Endothelial cell of umbilical vein (primary cell): ENCODE data around the gene USP30. TPM values are rescaled to one million over a fixed set of nuclear protein-coding genes. Genes with fewer than 3 reads are reported as not detected.
"Not testable (repeated sequence)": the region's sequence is repeated elsewhere in the genome, so short reads cannot be mapped to it uniquely, and the experiment has no call there.

Experiments
- BruUV-seq: library from RNA; stranded (reverse); fragments of 400-500 nt; replicated peaks from 2 replicates; lab custom pipeline; 2021; lab: Mats Ljungman, UMichigan
- CTCF ChIA-PET: fragments of 300-600, 350-600 bp; sonication (Branson Sonifier 250); formaldehyde crosslinking; loops from one replicate; lab custom pipeline; 2021; ENCODE audit warnings: antibody characterized with exemption, inconsistent platforms; lab: Charles Lee
- POLR2A ChIA-PET: fragments of 300-600, 350-600 bp; sonication (Branson Sonifier 250); formaldehyde crosslinking; loops from one replicate; lab custom pipeline; 2021; ENCODE audit warnings: antibody characterized with exemption, inconsistent platforms; lab: Charles Lee
- DNase-seq: peaks from one replicate; pipeline ENCODE4 v3.0.0-alpha.2; 2011; ENCODE audit warnings: low read depth, low spot score
- FAIRE-seq: peaks from 2 replicates; lab custom pipeline; 2011; peaks lifted over from hg19 to GRCh38; lab: Jason Lieb, UNC
- H2AFZ ChIP-seq: 2 replicates; pipeline ENCODE4 v1.6.0; 2012; ENCODE audit warnings: low read depth, low read length, control low read depth, inconsistent platforms
- H3K27ac ChIP-seq: 2 replicates; pipeline ENCODE4 v1.5.1; 2011; ENCODE audit warnings: low read depth, mild to moderate bottlenecking, control low read depth, low read length, moderate library complexity; ENCODE audit not compliant: insufficient read depth
- H3K27me3 ChIP-seq, 2 experiments: 2 replicates each; pipeline versions ENCODE4 v1.6.0 to v1.6.1; 2011; ENCODE audit warnings: low read length in 2 of 2, mixed read lengths in 1 of 2; ENCODE audit not compliant: control insufficient read depth in 2 of 2, insufficient read depth in 2 of 2
- H3K36me3 ChIP-seq, 2 experiments: 2 replicates in 1 of 2; 3 replicates in 1 of 2; pipeline ENCODE4 v1.5.1; 2011; ENCODE audit warnings: low read length in 2 of 2, mild to moderate bottlenecking in 1 of 2, moderate library complexity in 1 of 2; ENCODE audit not compliant: control insufficient read depth in 2 of 2, insufficient read depth in 2 of 2; ENCODE audit errors: extremely low read depth in 1 of 2
- H3K4me1 ChIP-seq: 3 replicates; pipeline ENCODE4 v1.5.1; 2011; ENCODE audit warnings: mild to moderate bottlenecking, low read length; ENCODE audit not compliant: control insufficient read depth, insufficient read depth; ENCODE audit errors: extremely low read depth
- H3K4me2 ChIP-seq: 2 replicates; pipeline ENCODE4 v1.6.1; 2011; ENCODE audit warnings: low read length, control low read depth, mixed read lengths; ENCODE audit not compliant: insufficient read depth
- H3K4me3 ChIP-seq, 3 experiments: fragments of 200-600 bp in 1 of 3; sonication (generic), shearing (Covaris generic) in 1 of 3; replicated peaks in 1 of 3; 2 replicates each; pipeline ENCODE4 v1.5.1; 2011 to 2016; ENCODE audit warnings: control low read depth in 3 of 3, low read length in 3 of 3, mild to moderate bottlenecking in 2 of 3, inconsistent platforms in 1 of 3, low read depth in 1 of 3, moderate library complexity in 1 of 3; ENCODE audit not compliant: insufficient read depth in 1 of 3
- H3K79me2 ChIP-seq: 2 replicates; pipeline ENCODE4 v1.6.0; 2012; ENCODE audit warnings: low read length, inconsistent platforms; ENCODE audit not compliant: control insufficient read depth, insufficient read depth
- H3K9ac ChIP-seq: replicated peaks from 2 replicates; pipeline ENCODE3; 2011; ENCODE audit warnings: low read length, control low read depth; ENCODE audit not compliant: insufficient read depth; ENCODE audit errors: extremely low read depth
- H3K9me1 ChIP-seq: replicated peaks from 3 replicates; pipeline ENCODE4 v1.6.0; 2011; ENCODE audit warnings: mild to moderate bottlenecking, low read length; ENCODE audit not compliant: control insufficient read depth, insufficient read depth; ENCODE audit errors: extremely low read depth
- H3K9me3 ChIP-seq: replicated peaks from 2 replicates; pipeline ENCODE4 v1.5.1; 2012; ENCODE audit warnings: low read length, inconsistent platforms; ENCODE audit not compliant: control insufficient read depth, insufficient read depth
- H4K20me1 ChIP-seq: replicated peaks from 2 replicates; pipeline ENCODE3; 2011; ENCODE audit warnings: mild to moderate bottlenecking, low read length; ENCODE audit not compliant: control insufficient read depth, insufficient read depth; ENCODE audit errors: extremely low read depth
- EZH2 ChIP-seq: IDR thresholded peaks from 2 replicates; pipeline ENCODE4 v1.6.1; 2012; ENCODE audit warnings: borderline replicate concordance, low read depth, mild to moderate bottlenecking, moderate library complexity, low read length, inconsistent platforms; ENCODE audit not compliant: severe bottlenecking
- FOS ChIP-seq: IDR thresholded peaks from 2 replicates; pipeline ENCODE4 v1.6.1; 2011; ENCODE audit warnings: mild to moderate bottlenecking, low read length, moderate library complexity, borderline replicate concordance; ENCODE audit not compliant: insufficient read depth
- JUN ChIP-seq: IDR thresholded peaks from 2 replicates; pipeline ENCODE4 v1.6.1; 2011; ENCODE audit warnings: borderline replicate concordance, low read depth; ENCODE audit not compliant: insufficient read length, insufficient read depth
- MYC ChIP-seq: IDR thresholded peaks from one replicate; pipeline ENCODE4 v1.6.1; 2011; ENCODE audit warnings: mild to moderate bottlenecking, low read depth, low read length
- dilution Hi-C: fragments of 300-500 bp; cut with MboI; formaldehyde crosslinking; loops from one replicate; pipeline ENCODE4 v1.15.0; 2019; ENCODE audit warnings: low sequenced_read_pairs; ENCODE audit not compliant: extremely low pct_ligation_motif_present
- intact Hi-C: fragments of 100-400 bp; cut with micrococcal nuclease; formaldehyde crosslinking; loops from one replicate; pipeline ENCODE4 v1.10.0; 2022
- polyA plus RNA-seq, 4 experiments: library from polyadenylated mRNA; depleted of rRNA in 3 of 4; stranded (reverse) in 3 of 4; unstranded in 1 of 4; fragments of >200 nt; gene quantifications; 2 replicates each; pipeline versions ENCODE4 v1.2.1 to v1.2.3, GENCODE V29; 2011 to 2012; ENCODE audit warnings: missing spikeins in 1 of 4
- total RNA-seq: library from RNA; stranded (reverse); gene quantifications from 2 replicates; pipeline ENCODE4 v1.2.3, GENCODE V29; 2021
- TF ChIP-seq, protein P1 (sequence below): IDR thresholded peaks from 2 replicates; pipeline ENCODE4 v1.6.1; 2011; ENCODE audit not compliant: insufficient read depth, insufficient read length

USP30 gene
- total and polyA plus RNA-seq, 2 donors (not counting 3 experiments of a cell fraction or from before 2014, with no cell fraction given) = 14.2 to 24.3 TPM

DNA sequence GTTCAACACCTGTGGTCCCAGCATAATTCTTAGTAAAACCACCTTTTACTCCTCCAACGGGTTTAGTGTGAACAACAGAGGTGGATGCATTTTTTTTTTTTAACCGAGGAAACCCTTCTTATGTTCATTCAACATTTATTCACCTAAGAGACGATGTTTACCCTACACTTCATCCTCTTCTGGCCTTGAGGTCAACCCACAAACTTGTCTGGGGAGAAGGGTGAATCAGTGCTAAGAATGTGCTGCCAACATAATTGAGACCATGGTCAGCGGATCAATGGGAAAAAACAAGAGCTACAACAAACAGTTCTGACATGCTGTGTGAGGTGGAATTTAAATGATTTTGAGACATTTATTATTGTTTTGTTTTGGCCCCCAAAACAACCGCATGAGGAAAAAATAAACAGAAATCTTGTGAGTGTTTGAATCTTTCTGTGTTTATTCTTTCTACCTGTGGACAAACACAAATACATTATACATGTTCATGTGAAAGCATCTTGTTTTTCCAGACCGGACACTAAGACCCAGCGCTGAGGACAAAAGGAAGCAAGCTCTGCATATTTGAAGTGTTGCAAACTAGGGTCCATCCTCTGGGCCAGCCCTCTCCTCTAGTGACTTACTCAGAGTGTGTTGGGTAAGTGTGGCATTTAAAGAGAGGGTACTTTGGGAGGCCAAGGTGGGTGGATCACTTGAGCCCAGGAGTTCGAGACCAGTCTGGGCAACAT lies 5.1 kb upstream of the USP30 start:
- DNase-seq (no peak), FAIRE-seq (no peak)
- H3K27ac ChIP-seq = no peak overlapping the region
- H4K20me1 ChIP-seq = no peaks in the 10 kb centered on the region
- intact Hi-C loops (no loop called here), dilution Hi-C loops (no loop called here)
- H3K79me2 ChIP-seq = no peaks in the 10 kb centered on the region
- peaks cover 2 to 5% of the 10 kb centered on the region in 2 experiments for H3K27me3 ChIP-seq
- CTCF ChIA-PET = no interaction called here
- no peak for TF ChIP-seq EZH2
- TF ChIP-seq MYC = no peak
- TF ChIP-seq JUN = no peak
- TF ChIP-seq, protein P1, sequence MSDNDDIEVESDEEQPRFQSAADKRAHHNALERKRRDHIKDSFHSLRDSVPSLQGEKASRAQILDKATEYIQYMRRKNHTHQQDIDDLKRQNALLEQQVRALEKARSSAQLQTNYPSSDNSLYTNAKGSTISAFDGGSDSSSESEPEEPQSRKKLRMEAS = no peak
- TF ChIP-seq FOS = no peak
- no peaks in the 10 kb centered on the region for H3K36me3 ChIP-seq
- H3K9ac ChIP-seq = no peak overlapping the region
- H3K9me1 ChIP-seq = no peaks in the 10 kb centered on the region
- H2AFZ ChIP-seq = no peak overlapping the region
- H3K4me2 ChIP-seq = no peak overlapping the region
- H3K4me1 ChIP-seq = peaks cover 4% of the 10 kb centered on the region
- no peaks in the 10 kb centered on the region for H3K9me3 ChIP-seq
- POLR2A ChIA-PET = no interaction called here
- H3K4me3 ChIP-seq = no peak overlapping the region
- no TSS peak for BruUV-seq

DNA sequence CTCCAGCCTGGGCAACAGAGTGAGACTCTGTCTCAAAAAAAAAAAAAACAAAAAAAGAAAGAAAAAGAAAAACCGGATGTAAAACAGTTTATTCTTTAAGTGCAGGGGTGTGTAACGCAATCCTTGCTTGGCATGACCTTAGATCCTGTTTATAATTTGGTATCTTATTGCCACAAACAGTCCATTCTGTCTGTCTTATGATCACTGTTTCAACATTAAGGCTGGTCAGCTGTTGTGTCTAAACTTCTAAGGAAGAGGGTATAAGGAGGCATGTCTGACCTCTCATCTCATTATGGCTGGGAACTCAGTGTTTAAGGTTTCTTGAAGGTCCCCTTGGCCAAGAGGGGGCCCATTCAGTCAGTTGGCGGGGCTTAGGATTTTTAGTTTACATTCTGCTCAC lies 3.7 kb upstream of the USP30 start:
- BruUV-seq, H3K79me2 ChIP-seq, H3K9me3 ChIP-seq, intact Hi-C loops, H3K4me3 ChIP-seq, CTCF ChIA-PET, H2AFZ ChIP-seq, H3K36me3 ChIP-seq, H4K20me1 ChIP-seq, H3K4me2 ChIP-seq, H3K27me3 ChIP-seq, H3K9me1 ChIP-seq, H3K4me1 ChIP-seq, H3K27ac ChIP-seq, FAIRE-seq, DNase-seq, dilution Hi-C loops, H3K9ac ChIP-seq, POLR2A ChIA-PET: not testable (repeated sequence)

DNA sequence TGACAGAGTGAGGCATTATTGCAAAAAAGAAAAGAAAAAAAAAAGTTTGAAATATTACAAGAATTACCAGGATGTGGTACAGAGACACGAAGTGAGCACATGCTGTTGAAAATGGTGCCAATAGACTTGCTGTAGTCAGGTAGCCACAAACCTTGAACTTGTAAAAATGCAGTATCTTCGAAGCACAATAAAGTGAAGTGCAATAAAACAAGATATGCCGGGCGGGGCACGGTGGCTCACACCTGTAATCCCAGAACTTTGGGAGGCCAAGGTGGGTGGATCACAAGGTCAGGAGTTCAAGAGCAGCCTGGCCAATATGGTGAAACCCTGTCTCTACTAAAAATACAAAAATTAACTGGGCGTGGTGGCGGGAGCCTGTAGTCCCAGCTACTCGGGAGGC lies 2.6 kb upstream of the USP30 start:
- intact Hi-C loops, FAIRE-seq: not testable (repeated sequence)

More for the DNA sequence above, 2.6 kb upstream of the USP30 start:
- H3K4me2 ChIP-seq, H3K79me2 ChIP-seq, dilution Hi-C loops, BruUV-seq, H3K9me1 ChIP-seq, H3K9me3 ChIP-seq, H2AFZ ChIP-seq, H3K9ac ChIP-seq, H3K27me3 ChIP-seq, H3K36me3 ChIP-seq, H3K4me1 ChIP-seq, DNase-seq, CTCF ChIA-PET, H3K4me3 ChIP-seq, POLR2A ChIA-PET, H3K27ac ChIP-seq, H4K20me1 ChIP-seq: not testable (repeated sequence)
